IPS-18c (cell line): Measurements from ENCODE around the gene TCERG1L.
"Not testable (repeated sequence)": the region's sequence is repeated elsewhere in the genome, so short reads cannot be mapped to it uniquely, and the experiment has no call there.

Source experiments
- H3K4me3 ChIP-seq: 2 replicates; pipeline ENCODE4 v1.7.0; 2013; ENCODE audit warnings: low read depth, mild to moderate bottlenecking, low read length, moderate library complexity; ENCODE audit not compliant: insufficient read depth
- H3K9me3 ChIP-seq: one replicate; pipeline ENCODE4 v1.6.1; 2013; ENCODE audit warnings: mild to moderate bottlenecking, low read length, moderate library complexity; ENCODE audit not compliant: control insufficient read depth, insufficient read depth

Gene TCERG1L

GRCh38 chr10:131245475-131246059 lies 66.0 kb downstream of the TCERG1L start:
- Histone ChIP-seq H3K4me3 (no peak overlapping the region), H3K9me3 (peaks cover 19% of the 10 kb centered on the region)

DNA sequence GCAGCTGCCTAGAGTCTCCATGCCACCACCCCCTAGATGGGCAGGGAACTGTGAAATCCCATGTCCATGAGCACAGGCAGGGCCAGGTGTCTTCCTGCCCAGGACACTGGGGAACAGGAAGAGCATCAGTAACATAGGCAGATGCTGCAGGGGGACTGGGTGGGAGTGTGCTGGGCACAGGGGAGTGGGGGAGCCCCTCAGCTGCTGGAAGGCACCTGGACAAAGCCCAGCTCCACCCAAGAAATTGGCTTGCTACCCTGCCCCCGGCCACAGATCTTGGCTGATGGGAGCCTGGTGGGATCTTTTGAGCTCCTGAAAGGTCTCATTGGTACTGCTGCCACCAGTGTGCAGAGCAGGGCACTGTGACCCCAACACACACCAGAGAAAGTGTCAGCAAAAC lies 66.7 kb downstream of the TCERG1L start:
- Histone ChIP-seq H3K4me3 (no peak overlapping the region), H3K9me3 (peaks cover 19% of the 10 kb centered on the region)

DNA sequence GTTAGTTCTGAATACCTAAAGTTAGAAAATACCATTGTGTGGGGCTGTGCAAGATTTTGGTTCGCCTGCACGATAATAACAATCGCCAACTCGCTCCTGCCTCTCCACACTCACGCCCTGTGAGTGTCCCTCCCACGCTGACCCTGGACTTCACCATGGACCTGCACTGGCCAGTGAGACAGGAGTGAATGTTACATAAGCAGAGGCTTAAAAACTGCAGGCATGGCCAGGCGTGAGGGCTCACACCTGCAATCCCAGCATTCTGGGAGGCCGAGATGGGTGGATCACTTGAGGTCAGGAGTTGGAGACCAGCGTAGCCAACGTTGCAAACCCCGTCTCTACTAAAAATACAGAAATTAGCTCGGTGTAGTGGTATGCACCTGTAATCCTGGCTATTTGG lies 68.4 kb downstream of the TCERG1L start:
- Histone ChIP-seq H3K9me3 (peaks cover 16% of the 10 kb centered on the region), H3K4me3 (no peak overlapping the region)

DNA sequence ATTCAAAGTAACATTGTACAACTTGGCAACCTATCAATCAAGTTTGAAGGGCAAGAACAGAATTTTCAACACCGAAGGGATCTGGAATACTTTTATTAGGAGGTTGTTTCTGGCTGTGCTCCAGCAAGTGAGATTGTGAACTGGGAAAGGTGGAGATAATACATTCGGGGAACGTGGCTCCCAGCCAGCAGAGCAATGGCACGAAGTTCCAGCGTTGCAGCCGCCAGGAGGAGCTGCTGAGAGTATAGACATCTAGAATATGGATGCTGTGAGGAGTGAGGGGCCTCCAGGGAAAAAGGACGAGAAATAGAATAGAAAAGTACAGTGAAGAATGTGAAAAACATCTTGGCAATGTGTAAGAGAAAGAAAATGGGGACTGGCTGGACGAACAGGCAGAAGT lies 69.5 kb downstream of the TCERG1L start:
- Histone ChIP-seq H3K4me3 (no peak overlapping the region), H3K9me3 (peaks cover 14% of the 10 kb centered on the region)

- Histone ChIP-seq H3K9me3 (peaks cover 20% of the 10 kb centered on the region), H3K4me3 (no peak overlapping the region)
Observed at GRCh38 chr10:131240691-131241090, 70.8 kb downstream of the TCERG1L start.

- Histone ChIP-seq H3K4me3 (no peak overlapping the region), H3K9me3 (peaks cover 24% of the 10 kb centered on the region)
Observed at GRCh38 chr10:131239926-131240325, 71.6 kb downstream of the TCERG1L start.

DNA sequence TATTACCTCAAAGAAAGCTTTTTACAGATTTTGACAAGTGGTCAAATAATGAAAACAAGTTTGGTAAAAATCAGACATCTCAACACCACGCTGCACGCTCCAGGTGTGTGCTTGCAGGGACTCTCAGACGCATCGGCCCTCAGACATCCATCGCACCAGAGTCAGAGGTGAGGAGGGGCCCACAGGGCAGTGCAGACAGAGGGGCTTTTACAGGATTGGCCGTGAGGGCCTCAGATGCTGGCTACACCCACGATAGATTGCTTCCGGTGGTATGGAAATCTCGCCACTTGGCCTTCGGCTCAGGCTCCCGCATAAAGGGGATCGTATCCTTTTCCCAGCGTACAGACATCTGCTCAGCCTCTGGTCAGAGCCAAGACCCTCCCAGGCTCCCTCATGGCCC lies 72.1 kb downstream of the TCERG1L start:
- H3K9me3 ChIP-seq, result peaks cover 24% of the 10 kb centered on the region
- no peak overlapping the region for H3K4me3 ChIP-seq

DNA sequence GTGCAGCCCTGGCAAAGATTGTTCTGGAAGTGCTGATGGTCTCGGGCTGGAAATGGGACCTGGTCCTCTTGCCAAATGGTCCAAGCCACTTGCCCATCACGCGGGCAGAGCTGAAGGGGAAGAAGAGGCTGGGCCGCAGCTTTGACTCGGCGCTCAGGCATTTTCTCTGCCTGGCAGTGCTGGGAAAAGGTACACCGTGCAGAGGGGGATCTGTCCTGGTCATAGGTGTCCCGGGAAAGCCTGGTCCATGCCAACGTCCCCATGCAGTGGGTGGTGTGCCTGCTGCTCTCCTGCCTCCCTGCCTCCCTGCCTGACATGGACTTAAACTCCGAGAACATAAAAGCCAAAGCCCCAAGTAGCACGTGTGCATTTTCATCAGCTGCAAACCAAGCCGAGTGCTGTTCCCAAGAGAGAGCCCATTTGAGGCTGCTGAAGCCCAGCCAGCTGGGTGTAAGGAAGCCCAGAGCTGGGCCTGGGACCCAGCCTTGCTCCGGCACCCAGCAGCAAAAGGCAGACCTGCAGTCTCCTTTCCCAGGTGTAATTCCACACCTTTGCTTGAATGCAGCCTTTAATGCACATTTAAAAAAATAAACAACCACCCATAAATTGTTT lies 72.7 kb downstream of the TCERG1L start:
- H3K9me3 ChIP-seq, result peaks cover 21% of the 10 kb centered on the region
- H3K4me3 ChIP-seq, result no peak overlapping the region

- Histone ChIP-seq H3K9me3 (peaks cover 21% of the 10 kb centered on the region), H3K4me3 (no peak overlapping the region)
Observed at GRCh38 chr10:131237991-131238651, 73.4 kb downstream of the TCERG1L start.

GRCh38 chr10:131234606-131235005 lies 76.9 kb downstream of the TCERG1L start:
- H3K9me3 ChIP-seq, result peaks cover 32% of the 10 kb centered on the region
- H3K4me3 ChIP-seq, result not testable (repeated sequence)

GRCh38 chr10:131233611-131234258 lies 77.8 kb downstream of the TCERG1L start:
- Histone ChIP-seq H3K4me3 (no peak overlapping the region), H3K9me3 (peaks cover 29% of the 10 kb centered on the region)

DNA sequence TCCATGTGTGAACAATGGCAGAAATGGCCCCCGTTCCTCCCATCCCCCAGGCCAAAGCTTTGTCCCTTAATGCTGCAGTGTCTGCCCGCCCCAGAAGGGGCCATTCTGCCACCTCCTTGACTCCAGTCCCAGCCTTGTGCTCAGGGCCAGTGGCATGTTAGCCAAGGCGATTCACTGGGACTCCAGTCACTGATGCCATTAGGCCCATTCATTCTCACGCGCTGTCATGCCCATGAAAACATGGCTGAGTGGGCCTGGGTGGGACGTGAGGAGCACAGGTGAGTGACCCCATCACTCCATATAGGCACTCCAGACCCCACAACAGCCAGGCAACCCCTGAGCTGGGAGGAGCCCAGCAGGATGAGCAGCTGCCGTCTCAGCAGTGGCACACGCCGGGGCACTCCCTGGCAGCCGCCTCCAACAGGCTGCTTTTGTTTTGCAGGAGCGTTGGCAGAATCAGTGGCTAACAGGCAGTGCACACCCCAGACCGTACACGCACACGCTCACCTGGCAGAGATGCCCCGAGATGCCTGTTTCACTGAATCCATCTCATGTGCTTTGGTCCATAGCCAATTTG lies 79.5 kb downstream of the TCERG1L start:
- Histone ChIP-seq H3K9me3 (peaks cover 29% of the 10 kb centered on the region), H3K4me3 (no peak overlapping the region)

- peaks cover 30% of the 10 kb centered on the region for H3K9me3 ChIP-seq
- H3K4me3 ChIP-seq, result no peak overlapping the region
Observed at GRCh38 chr10:131231323-131231964, 80.1 kb downstream of the TCERG1L start.

- Histone ChIP-seq H3K9me3 (peaks cover 26% of the 10 kb centered on the region), H3K4me3 (no peak overlapping the region)
Observed at GRCh38 chr10:131230641-131231322, 80.7 kb downstream of the TCERG1L start.

- Histone ChIP-seq H3K4me3 (no peak overlapping the region), H3K9me3 (peaks cover 24% of the 10 kb centered on the region)
Observed at GRCh38 chr10:131230166-131230565, 81.4 kb downstream of the TCERG1L start.

- Histone ChIP-seq H3K4me3 (no peak overlapping the region), H3K9me3 (peaks cover 27% of the 10 kb centered on the region)
Observed at GRCh38 chr10:131227163-131227740, 84.3 kb downstream of the TCERG1L start.
